H9 (cell line): ENCODE data around the gene CDYL2. TPM values are rescaled to one million over a fixed set of nuclear protein-coding genes. Genes with fewer than 3 reads are reported as not detected.

Experiments
- DNase-seq: peaks from one replicate; pipeline ENCODE4 v3.0.0-alpha.2; 2017
- H2AFZ ChIP-seq: one replicate; pipeline ENCODE4 v1.6.1; 2013; ENCODE audit warnings: mild to moderate bottlenecking, low read length, control low read depth, moderate library complexity
- H2AK5ac ChIP-seq: 2 replicates; pipeline ENCODE4 v1.6.1; 2013; ENCODE audit warnings: low read length, control low read depth, mixed read lengths; ENCODE audit not compliant: insufficient read length
- H2BK120ac ChIP-seq: one replicate; pipeline ENCODE4 v1.6.1; 2013; ENCODE audit warnings: low read depth, mild to moderate bottlenecking, low read length, control low read depth, inconsistent platforms; ENCODE audit not compliant: poor library complexity, severe bottlenecking
- H2BK12ac ChIP-seq: 2 replicates; pipeline ENCODE4 v1.6.1; 2013; ENCODE audit warnings: low read length, control low read depth, mixed read lengths, low read depth; ENCODE audit not compliant: insufficient read length
- H2BK15ac ChIP-seq: 2 replicates; pipeline ENCODE4 v1.6.1; 2013; ENCODE audit warnings: low read depth, low read length, control low read depth
- H2BK20ac ChIP-seq: one replicate; pipeline ENCODE4 v1.6.1; 2013; ENCODE audit warnings: low read depth, mild to moderate bottlenecking, low read length, control low read depth, inconsistent platforms; ENCODE audit not compliant: poor library complexity, severe bottlenecking
- H2BK5ac ChIP-seq: 2 replicates; pipeline ENCODE4 v1.6.1; 2013; ENCODE audit warnings: low read length, control low read depth, mixed read lengths; ENCODE audit not compliant: insufficient read length
- H3K14ac ChIP-seq: 2 replicates; pipeline ENCODE4 v1.6.1; 2013; ENCODE audit warnings: low read length, control low read depth; ENCODE audit not compliant: insufficient read depth
- H3K18ac ChIP-seq: 2 replicates; pipeline ENCODE4 v1.6.1; 2013; ENCODE audit warnings: low read depth, mild to moderate bottlenecking, mixed read lengths, low read length, control low read depth; ENCODE audit not compliant: insufficient read length
- H3K23ac ChIP-seq: 2 replicates; pipeline ENCODE4 v1.6.1; 2013; ENCODE audit warnings: low read length, control low read depth, mixed read lengths, low read depth; ENCODE audit not compliant: insufficient read length
- H3K23me2 ChIP-seq: 2 replicates; pipeline ENCODE4 v1.6.1; 2013; ENCODE audit warnings: low read depth, mild to moderate bottlenecking, mixed read lengths, low read length, control low read depth; ENCODE audit not compliant: insufficient read length, poor library complexity, severe bottlenecking
- H3K27ac ChIP-seq: 2 replicates; pipeline ENCODE4 v1.5.1; 2013; ENCODE audit warnings: low read length, control low read depth, mixed read lengths, low read depth; ENCODE audit not compliant: insufficient read length
- H3K27me3 ChIP-seq: 2 replicates; pipeline ENCODE4 v1.6.1; 2013; ENCODE audit warnings: low read length, control low read depth, inconsistent platforms; ENCODE audit not compliant: insufficient read depth
- H3K4ac ChIP-seq: 2 replicates; pipeline ENCODE4 v1.6.1; 2013; ENCODE audit warnings: low read depth, mild to moderate bottlenecking, control low read depth, inconsistent platforms, low read length, moderate library complexity
- H3K4me1 ChIP-seq: 2 replicates; pipeline ENCODE4 v1.6.1; 2013; ENCODE audit warnings: low read length, control low read depth, inconsistent platforms; ENCODE audit not compliant: insufficient read depth
- H3K4me2 ChIP-seq: 2 replicates; pipeline ENCODE4 v1.6.1; 2013; ENCODE audit warnings: low read length, control low read depth, mixed read lengths; ENCODE audit not compliant: insufficient read length, insufficient read depth
- H3K56ac ChIP-seq: 2 replicates; pipeline ENCODE4 v1.6.1; 2013; ENCODE audit warnings: low read depth, mild to moderate bottlenecking, mixed read lengths, low read length, control low read depth; ENCODE audit not compliant: insufficient read length
- H3K79me1 ChIP-seq: 2 replicates; pipeline ENCODE4 v1.6.1; 2013; ENCODE audit warnings: low read depth, mild to moderate bottlenecking, moderate library complexity, low read length, control low read depth, inconsistent platforms; ENCODE audit not compliant: insufficient read depth, poor library complexity, severe bottlenecking
- H3K79me2 ChIP-seq: 2 replicates; pipeline ENCODE4 v1.6.1; 2013; ENCODE audit warnings: low read length, control low read depth, inconsistent platforms; ENCODE audit not compliant: insufficient read depth
- H3K9ac ChIP-seq: 2 replicates; pipeline ENCODE4 v1.6.1; 2013; ENCODE audit warnings: low read length, control low read depth, mixed read lengths; ENCODE audit not compliant: insufficient read length; ENCODE audit errors: extremely low read depth
- H3K9me3 ChIP-seq: one replicate; pipeline ENCODE4 v1.6.1; 2013; ENCODE audit warnings: low read depth, low read length, inconsistent platforms; ENCODE audit not compliant: control insufficient read depth
- H3T11ph ChIP-seq: one replicate; pipeline ENCODE4 v1.6.1; 2013; ENCODE audit warnings: mild to moderate bottlenecking, low read length, control low read depth, inconsistent platforms
- H4K20me1 ChIP-seq: one replicate; pipeline ENCODE4 v1.6.1; 2013; ENCODE audit not compliant: control insufficient read depth, insufficient read length, insufficient read depth
- H4K5ac ChIP-seq: 2 replicates; pipeline ENCODE4 v1.6.1; 2013; ENCODE audit warnings: low read depth, mild to moderate bottlenecking, mixed read lengths, low read length, control low read depth; ENCODE audit not compliant: insufficient read length
- H4K8ac ChIP-seq: replicated peaks from 2 replicates; pipeline ENCODE4 v1.6.1; 2013; ENCODE audit warnings: low read length, control low read depth, mixed read lengths, low read depth; ENCODE audit not compliant: insufficient read length
- H4K91ac ChIP-seq: 2 replicates; pipeline ENCODE4 v1.6.1; 2013; ENCODE audit warnings: low read depth, mild to moderate bottlenecking, moderate library complexity, mixed read lengths, low read length, control low read depth; ENCODE audit not compliant: insufficient read length
- H3K27ac Mint-ChIP-seq, 3 experiments: 2 replicates in 2 of 3; 3 replicates in 1 of 3; pipeline ENCODE4 v1.8.0; 2020 to 2021; ENCODE audit warnings: mixed read lengths in 3 of 3, mild to moderate bottlenecking in 1 of 3, moderate library complexity in 1 of 3
- H3K27me3 Mint-ChIP-seq: 2 replicates; pipeline ENCODE4 v1.8.0; 2021; ENCODE audit warnings: low read depth, mild to moderate bottlenecking, moderate library complexity, mixed read lengths
- H3K36me3 Mint-ChIP-seq, 3 experiments: 2 replicates in 2 of 3; 3 replicates in 1 of 3; pipeline ENCODE4 v1.8.0; 2020 to 2021; ENCODE audit warnings: low read depth in 3 of 3, mixed read lengths in 3 of 3; ENCODE audit not compliant: insufficient read depth in 1 of 3
- H3K4me1 Mint-ChIP-seq, 2 experiments: 2 replicates each; pipeline ENCODE4 v1.8.0; 2020; ENCODE audit warnings: mixed read lengths in 2 of 2
- H3K4me3 Mint-ChIP-seq, 2 experiments: 2 replicates in 1 of 2; 3 replicates in 1 of 2; pipeline ENCODE4 v1.8.0; 2020 to 2021; ENCODE audit warnings: mild to moderate bottlenecking in 2 of 2, mixed read lengths in 2 of 2, moderate library complexity in 1 of 2
- H3K9me3 Mint-ChIP-seq, 2 experiments: 2 replicates in 1 of 2; 3 replicates in 1 of 2; pipeline ENCODE4 v1.8.0; 2020; ENCODE audit warnings: mild to moderate bottlenecking in 2 of 2, mixed read lengths in 2 of 2, moderate library complexity in 1 of 2
- total RNA-seq: library from RNA; stranded (reverse); gene quantifications from 2 replicates; pipeline ENCODE4 v1.2.1, GENCODE V29; 2021
- TF ChIP-seq, protein P1 (sequence below): fragments of 200-600 bp; sonication (generic); conservative IDR thresholded peaks from 3 replicates; pipeline ENCODE4 v1.8.0; 2021; ENCODE audit warnings: antibody characterized with exemption, mild to moderate bottlenecking

CDYL2 gene
- total RNA-seq, 1 experiment from 2014 or later, result 4.2 TPM

DNA sequence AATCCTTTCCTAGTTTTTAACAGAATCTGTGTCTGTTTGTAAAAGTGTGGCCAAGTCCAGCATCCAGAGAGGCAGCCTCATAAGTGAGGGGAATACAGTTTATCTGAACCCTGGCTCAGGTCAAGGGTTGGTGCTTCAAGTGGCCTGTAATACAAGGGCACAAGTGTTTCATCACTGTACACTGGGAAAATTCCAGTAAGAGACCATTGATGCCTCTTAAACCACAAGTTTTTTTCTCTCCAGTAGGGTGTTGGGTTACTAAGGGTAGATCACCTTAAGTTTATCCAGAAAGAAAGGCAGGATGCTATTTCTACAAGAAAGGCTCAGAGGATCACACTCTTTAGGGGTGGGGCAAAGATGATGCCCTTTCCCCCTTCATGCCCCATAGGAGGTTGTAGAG, 96.7 kb downstream of the CDYL2 start:
- Histone ChIP-seq H3K9ac (no peak overlapping the region), H3K9me3 (no peaks in the 10 kb centered on the region), H2BK20ac (no peak overlapping the region), H3T11ph (no peak overlapping the region), H3K27ac (no peak overlapping the region), H3K79me1 (no peaks in the 10 kb centered on the region), H3K56ac (no peak overlapping the region), H3K18ac (no peak overlapping the region), H3K23ac (no peak overlapping the region), H3K27me3 (no peaks in the 10 kb centered on the region), H2BK15ac (no peak overlapping the region), H3K4me2 (no peak overlapping the region), H2BK5ac (no peak overlapping the region), H2BK120ac (no peak overlapping the region), H3K4ac (no peak overlapping the region), H2BK12ac (no peak overlapping the region), H2AK5ac (no peak overlapping the region), H3K14ac (no peak overlapping the region), H3K4me1 (no peaks in the 10 kb centered on the region), H2AFZ (no peak overlapping the region), H3K79me2 (no peaks in the 10 kb centered on the region), H3K23me2 (no peaks in the 10 kb centered on the region), H4K91ac (no peak overlapping the region), H4K5ac (no peak overlapping the region), H4K8ac (no peak overlapping the region), H4K20me1 (no peaks in the 10 kb centered on the region)
- no peaks in the 10 kb centered on the region for H3K27me3 Mint-ChIP-seq
- H3K4me1 Mint-ChIP-seq, result no peaks in the 10 kb centered on the region
- no peak overlapping the region for H3K27ac Mint-ChIP-seq
- peaks cover 2 to 3% of the 10 kb centered on the region in 2 experiments; a peak in 3 of 5 replicates for H3K9me3 Mint-ChIP-seq
- H3K36me3 Mint-ChIP-seq, result no peaks in the 10 kb centered on the region; a peak in 1 of 7 replicates
- TF ChIP-seq, protein P1, sequence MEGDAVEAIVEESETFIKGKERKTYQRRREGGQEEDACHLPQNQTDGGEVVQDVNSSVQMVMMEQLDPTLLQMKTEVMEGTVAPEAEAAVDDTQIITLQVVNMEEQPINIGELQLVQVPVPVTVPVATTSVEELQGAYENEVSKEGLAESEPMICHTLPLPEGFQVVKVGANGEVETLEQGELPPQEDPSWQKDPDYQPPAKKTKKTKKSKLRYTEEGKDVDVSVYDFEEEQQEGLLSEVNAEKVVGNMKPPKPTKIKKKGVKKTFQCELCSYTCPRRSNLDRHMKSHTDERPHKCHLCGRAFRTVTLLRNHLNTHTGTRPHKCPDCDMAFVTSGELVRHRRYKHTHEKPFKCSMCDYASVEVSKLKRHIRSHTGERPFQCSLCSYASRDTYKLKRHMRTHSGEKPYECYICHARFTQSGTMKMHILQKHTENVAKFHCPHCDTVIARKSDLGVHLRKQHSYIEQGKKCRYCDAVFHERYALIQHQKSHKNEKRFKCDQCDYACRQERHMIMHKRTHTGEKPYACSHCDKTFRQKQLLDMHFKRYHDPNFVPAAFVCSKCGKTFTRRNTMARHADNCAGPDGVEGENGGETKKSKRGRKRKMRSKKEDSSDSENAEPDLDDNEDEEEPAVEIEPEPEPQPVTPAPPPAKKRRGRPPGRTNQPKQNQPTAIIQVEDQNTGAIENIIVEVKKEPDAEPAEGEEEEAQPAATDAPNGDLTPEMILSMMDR, result no peak
- H3K4me3 Mint-ChIP-seq, result no peak overlapping the region
- DNase-seq, result no peak
